HG02610 (cell line): Measurements from ENCODE around the gene GGT7.
"Not testable (repeated sequence)": the region's sequence is repeated elsewhere in the genome, so short reads cannot be mapped to it uniquely, and the experiment has no call there.

ENCODE experiments used
- ATAC-seq: cut with Tn5 transposase; IDR thresholded peaks from one replicate; pipeline ENCODE4 v1.9.1; 2021; ENCODE audit warnings: mild to moderate bottlenecking, moderate library complexity; ENCODE audit not compliant: unreplicated experiment

GGT7 gene

GRCh38 chr20:34883087-34883688 is 10.5 kb upstream of the GGT7 start:
- no peak for ATAC-seq

GRCh38 chr20:34881689-34882088 is 9.0 kb upstream of the GGT7 start:
- no peak for ATAC-seq

GRCh38 chr20:34880971-34881370 is 8.3 kb upstream of the GGT7 start:
- ATAC-seq: not testable (repeated sequence)

GRCh38 chr20:34880215-34880850 is 7.7 kb upstream of the GGT7 start:
- ATAC-seq: no peak

GRCh38 chr20:34876406-34877282 is 4.0 kb upstream of the GGT7 start, which contains the start of gene ACSS2:
Gene ACSS2, plus strand, starts transcription at chr20:34876612. Its CDS starts 34 bp downstream, at chr20:34876646.
- ATAC-seq: peak; percentile 23

GRCh38 chr20:34875642-34876405 is 3.2 kb upstream of the GGT7 start:
- peak; percentile 66 for ATAC-seq

- ATAC-seq: no peak
Measured at GRCh38 chr20:34874094-34874654, 1.5 kb upstream of the GGT7 start.

- ATAC-seq: no peak
Measured at GRCh38 chr20:34873583-34874093, 982 bp upstream of the GGT7 start.

GRCh38 chr20:34871966-34872621 is 562 bp downstream of the GGT7 start:
- no peak for ATAC-seq

GRCh38 chr20:34871320-34871926 is 1.2 kb downstream of the GGT7 start:
- no peak for ATAC-seq

GRCh38 chr20:34864216-34864615 is 8.4 kb downstream of the GGT7 start:
- ATAC-seq: no peak

- no peak for ATAC-seq
Measured at GRCh38 chr20:34863421-34863965, 9.2 kb downstream of the GGT7 start.

- no peak for ATAC-seq
Measured at GRCh38 chr20:34862724-34863123, 9.9 kb downstream of the GGT7 start.

- ATAC-seq: no peak
Measured at GRCh38 chr20:34861386-34862084, 11.1 kb downstream of the GGT7 start.

- ATAC-seq: no peak
Measured at GRCh38 chr20:34859826-34860545, 12.7 kb downstream of the GGT7 start.

- ATAC-seq: no peak
Measured at GRCh38 chr20:34859367-34859766, 13.3 kb downstream of the GGT7 start.

- ATAC-seq: no peak
Measured at GRCh38 chr20:34852298-34852697, 20.4 kb downstream of the GGT7 start.

- ATAC-seq: no peak
Measured at GRCh38 chr20:34850969-34851368, 21.7 kb downstream of the GGT7 start.
